22Rv1 (cell line): Measurements from ENCODE around the gene RNH1.

ENCODE experiments used
- H3K27ac ChIP-seq: fragments of 450-650 bp; 2 replicates; pipeline ENCODE4 v1.5.1; 2017
- CTCF ChIP-seq: fragments of 450-650 bp; IDR thresholded peaks from 2 replicates; pipeline ENCODE4 v1.5.1; 2017; ENCODE audit warnings: mild to moderate bottlenecking
- ZFX ChIP-seq: fragments of 450-650 bp; IDR thresholded peaks from 2 replicates; pipeline ENCODE4 v1.6.1; 2017; ENCODE audit warnings: antibody characterized with exemption, borderline replicate concordance

The RNH1 gene

GRCh38 chr11:541433-541885 lies 34.4 kb upstream of the RNH1 start:
- no peak overlapping the region for H3K27ac ChIP-seq
- no peak for TF ChIP-seq ZFX
- no peak for TF ChIP-seq CTCF

- no peak for TF ChIP-seq CTCF
- TF ChIP-seq ZFX = no peak
- no peak overlapping the region for H3K27ac ChIP-seq
Observed at GRCh38 chr11:540583-541432, 33.8 kb upstream of the RNH1 start.

- TF ChIP-seq CTCF = no peak
- no peak for TF ChIP-seq ZFX
- no peak overlapping the region for H3K27ac ChIP-seq
Observed at GRCh38 chr11:539971-540481, 33.0 kb upstream of the RNH1 start.

GRCh38 chr11:538431-539051 lies 31.5 kb upstream of the RNH1 start:
- peak overlapping the region; percentile 99 for H3K27ac ChIP-seq
- TF ChIP-seq ZFX = no peak
- no peak for TF ChIP-seq CTCF

- no peak for TF ChIP-seq CTCF
- peak overlapping the region; percentile 99 for H3K27ac ChIP-seq
Observed at GRCh38 chr11:537622-538430, 30.8 kb upstream of the RNH1 start.

- TF ChIP-seq CTCF (no peak), ZFX (no peak)
- peak within 1 kb of the TSS; percentile 99 for H3K27ac ChIP-seq
Observed at GRCh38 chr11:536841-537621, 30.0 kb upstream of the RNH1 start, which contains the start of gene LRRC56. LRRC56 (plus strand) TSS chr11:537527; CDS start chr11:540685, 3,158 bp downstream.
